PC-3 (cell line): ENCODE data around the gene WDR89.

ENCODE experiments used
- EZH2 ChIP-seq: fragments of 300-600 bp; sonication (generic); IDR thresholded peaks from one replicate; pipeline ENCODE4 v1.6.1; 2017; ENCODE audit warnings: antibody characterized with exemption, mild to moderate bottlenecking, low read length; ENCODE audit not compliant: unreplicated experiment
- EZH2phosphoT487 ChIP-seq: fragments of 300-600 bp; sonication (generic); IDR thresholded peaks from 2 replicates; pipeline ENCODE4 v1.6.1; 2018; ENCODE audit warnings: mild to moderate bottlenecking, antibody characterized with exemption, low read length, borderline replicate concordance
- TF ChIP-seq, protein P1 (sequence below): fragments of 300-600 bp; sonication (generic); conservative IDR thresholded peaks from 2 replicates; pipeline ENCODE4 v1.5.1; 2017; ENCODE audit warnings: antibody characterized with exemption, low read depth, mild to moderate bottlenecking, low read length

DNA sequence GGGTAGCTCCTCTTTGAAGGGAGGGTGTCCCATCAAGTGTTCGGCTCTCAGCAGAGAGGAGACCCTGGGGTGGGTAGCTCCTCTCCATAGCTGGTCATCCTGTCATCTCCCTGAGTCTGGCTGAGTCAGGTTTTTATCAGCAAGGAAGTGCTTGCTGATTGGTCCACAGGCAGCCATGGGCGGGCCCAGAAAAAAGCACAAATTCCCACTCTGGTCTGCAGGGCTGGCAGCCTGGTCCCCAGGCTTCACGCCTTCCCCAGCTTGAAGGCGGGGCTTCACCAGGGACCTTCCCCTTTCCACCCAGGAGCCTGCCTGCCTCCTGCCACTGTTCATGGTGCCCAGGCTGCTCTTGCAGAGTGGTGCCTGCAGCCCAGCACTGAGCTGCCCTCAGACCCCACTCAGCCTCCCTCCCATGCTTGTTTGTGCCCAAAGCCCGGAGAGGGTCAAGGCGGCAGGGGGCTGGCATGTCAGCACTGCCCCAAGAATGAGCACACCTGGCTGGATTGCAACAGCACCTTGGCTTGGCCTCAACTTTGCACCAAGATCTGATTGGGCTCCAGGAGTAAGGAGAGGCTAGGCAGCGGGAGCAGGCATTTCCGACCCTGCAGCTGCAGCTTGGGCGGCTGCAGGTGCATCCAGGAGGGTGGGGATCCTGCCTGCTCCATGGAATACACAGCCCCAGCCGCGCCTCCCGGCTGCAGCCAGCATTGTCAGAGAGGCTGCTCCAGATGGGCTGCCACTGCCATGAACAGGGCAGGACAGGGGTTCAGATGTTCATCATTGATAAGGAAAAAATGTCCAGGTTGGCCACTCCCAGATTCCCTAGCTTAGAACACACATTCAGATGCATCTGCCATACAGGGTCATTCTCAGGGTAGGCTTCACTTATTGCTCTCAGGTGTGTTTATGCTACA lies 22.0 kb upstream of the WDR89 start:
- TF ChIP-seq, protein P1, sequence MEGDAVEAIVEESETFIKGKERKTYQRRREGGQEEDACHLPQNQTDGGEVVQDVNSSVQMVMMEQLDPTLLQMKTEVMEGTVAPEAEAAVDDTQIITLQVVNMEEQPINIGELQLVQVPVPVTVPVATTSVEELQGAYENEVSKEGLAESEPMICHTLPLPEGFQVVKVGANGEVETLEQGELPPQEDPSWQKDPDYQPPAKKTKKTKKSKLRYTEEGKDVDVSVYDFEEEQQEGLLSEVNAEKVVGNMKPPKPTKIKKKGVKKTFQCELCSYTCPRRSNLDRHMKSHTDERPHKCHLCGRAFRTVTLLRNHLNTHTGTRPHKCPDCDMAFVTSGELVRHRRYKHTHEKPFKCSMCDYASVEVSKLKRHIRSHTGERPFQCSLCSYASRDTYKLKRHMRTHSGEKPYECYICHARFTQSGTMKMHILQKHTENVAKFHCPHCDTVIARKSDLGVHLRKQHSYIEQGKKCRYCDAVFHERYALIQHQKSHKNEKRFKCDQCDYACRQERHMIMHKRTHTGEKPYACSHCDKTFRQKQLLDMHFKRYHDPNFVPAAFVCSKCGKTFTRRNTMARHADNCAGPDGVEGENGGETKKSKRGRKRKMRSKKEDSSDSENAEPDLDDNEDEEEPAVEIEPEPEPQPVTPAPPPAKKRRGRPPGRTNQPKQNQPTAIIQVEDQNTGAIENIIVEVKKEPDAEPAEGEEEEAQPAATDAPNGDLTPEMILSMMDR, result no peak
- TF ChIP-seq EZH2 (no peak), EZH2phosphoT487 (no peak)
